NT2/D1 (cell line): ENCODE measurements around the gene MAP2.

Experiments
- SUZ12 ChIP-seq: IDR thresholded peaks from 2 replicates; pipeline ENCODE4 v1.6.1; 2011; ENCODE audit not compliant: insufficient read length, insufficient read depth; ENCODE audit errors: extremely low read depth
- YY1 ChIP-seq: IDR thresholded peaks from 2 replicates; pipeline ENCODE4 v1.6.1; 2011; ENCODE audit not compliant: insufficient read length, insufficient read depth

DNA sequence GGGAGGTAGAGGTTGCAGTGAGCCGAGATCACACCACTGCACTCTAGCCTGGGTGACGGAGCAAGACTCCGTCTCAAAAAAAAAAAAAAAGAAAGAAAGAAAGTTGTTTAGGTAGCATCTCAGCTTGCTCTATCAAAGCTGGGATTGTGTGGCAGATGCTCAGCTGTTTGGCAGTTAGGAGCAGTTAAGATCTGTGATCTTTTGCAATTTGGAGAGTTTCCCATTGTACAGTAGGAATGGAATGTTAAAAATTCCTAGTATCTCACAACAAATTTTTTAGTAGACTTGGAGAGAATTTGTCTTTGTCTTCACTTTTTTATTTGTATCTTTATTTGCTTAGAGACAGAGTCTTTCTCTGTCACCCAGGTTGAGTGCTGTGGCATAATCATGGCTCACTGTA, 224.9 kb downstream of the MAP2 start:
- TF ChIP-seq YY1, result no peak
- no peak for TF ChIP-seq SUZ12
